GM18502 (cell line): ENCODE data around the gene ACSS1.

ENCODE experiments used
- ATAC-seq: cut with Tn5 transposase; IDR thresholded peaks from one replicate; pipeline ENCODE4 v1.9.1; 2021; ENCODE audit warnings: mild to moderate bottlenecking; ENCODE audit not compliant: unreplicated experiment, poor library complexity

ACSS1 gene

GRCh38 chr20:24998121-24998520 is 59.8 kb downstream of the ACSS1 start:
- no peak for ATAC-seq

GRCh38 chr20:24996449-24997377 is 61.2 kb downstream of the ACSS1 start:
- ATAC-seq = no peak

GRCh38 chr20:24995741-24996448 is 62.0 kb downstream of the ACSS1 start:
- no peak for ATAC-seq

- ATAC-seq = peak; percentile 30
Observed at GRCh38 chr20:24994470-24995368, 63.2 kb downstream of the ACSS1 start.

- ATAC-seq = no peak
Observed at GRCh38 chr20:24994186-24994465, 63.8 kb downstream of the ACSS1 start.

GRCh38 chr20:24993337-24994185 is 64.4 kb downstream of the ACSS1 start:
- no peak for ATAC-seq

GRCh38 chr20:24992487-24993205 is 65.3 kb downstream of the ACSS1 start, which contains the start of gene APMAP:
TSS of gene APMAP (minus strand) at chr20:24992751. CDS start at chr20:24992688, 63 bp downstream.
- peak; percentile 96 for ATAC-seq

GRCh38 chr20:24991897-24992486 is 65.9 kb downstream of the ACSS1 start:
- peak; percentile 33 for ATAC-seq

- no peak for ATAC-seq
Observed at GRCh38 chr20:24990810-24991252, 67.1 kb downstream of the ACSS1 start.

- ATAC-seq = no peak
Observed at GRCh38 chr20:24989162-24989561, 68.8 kb downstream of the ACSS1 start.

GRCh38 chr20:24987873-24988835 is 69.8 kb downstream of the ACSS1 start:
- ATAC-seq = no peak

GRCh38 chr20:24987244-24987643 is 70.7 kb downstream of the ACSS1 start:
- no peak for ATAC-seq

GRCh38 chr20:24986436-24987015 is 71.4 kb downstream of the ACSS1 start:
- no peak for ATAC-seq

GRCh38 chr20:24985802-24986201 is 72.1 kb downstream of the ACSS1 start:
- ATAC-seq = no peak

- ATAC-seq = no peak
Observed at GRCh38 chr20:24984961-24985640, 72.8 kb downstream of the ACSS1 start.

GRCh38 chr20:24983896-24984295 is 74.0 kb downstream of the ACSS1 start:
- no peak for ATAC-seq

GRCh38 chr20:24981790-24982189 is 76.1 kb downstream of the ACSS1 start:
- no peak for ATAC-seq
